ENCODE results near the gene ADAP1. TPM values are rescaled to one million over a fixed set of nuclear protein-coding genes. Genes with fewer than 3 reads are reported as not detected.
A peak's percentile ranks its signal among the peaks of the same experiment; 100 is the strongest.

ADAP1 gene
- total RNA-seq, 1 experiment from 2014 or later = 3.1 TPM

- intact Hi-C loops (cut with micrococcal nuclease; ENCODE audit: unreplicated experiment) (loop anchor here (2.0 to 5.0 kb wide), 2 partner anchors 72 to 149 kb away; no protein-coding TSS in a partner anchor), in situ Hi-C loops (cut with HindIII; ENCODE audit: low pct_unique_long_range_greater_than_20kb, low sequenced_read_pairs) (no loop called here)
- 0 out of 2 replicates have a peak overlapping the region, but pooled peaks have one; percentile 31 for H3K27ac ChIP-seq (ENCODE audit: low read length)
- no peak overlapping the region for H3K4me3 ChIP-seq (ENCODE audit: low read depth in 2 of 2, low read length in 2 of 2)
- H3K36me3 ChIP-seq (ENCODE audit: control insufficient read depth, insufficient read depth, low read length) = no peaks in the 10 kb centered on the region
- peak; percentile 70; the same call in 1 of the 2 replicates for TF ChIP-seq POLR2AphosphoS5 (IDR thresholded peaks at IDR 0.05; ENCODE audit: low read depth, low read length)
- TF ChIP-seq TCF7L2 (IDR thresholded peaks at IDR 0.05; ENCODE audit: low read depth, low read length) = no peak
- no peak for TF ChIP-seq SIN3A (IDR thresholded peaks at IDR 0.05; ENCODE audit: borderline replicate concordance, insufficient read depth, low read depth, low read length)
- TF ChIP-seq REST (IDR thresholded peaks at IDR 0.05; ENCODE audit: insufficient read depth in 1 of 2, low read depth in 2 of 2, low read length in 1 of 2) = peak in 1 of 2 experiments; percentile 75; a peak in 1 of 4 replicates
- TF ChIP-seq CTCF (IDR thresholded peaks at IDR 0.05) = peak; percentile 100
- DNase-seq (ENCODE audit: low read depth, low spot score) (peak; percentile 83), ATAC-seq (peak; percentile 94)
- BruUV-seq (replicated peaks) = no TSS peak
- no peaks in the 10 kb centered on the region for H3K27me3 ChIP-seq (ENCODE audit: control insufficient read depth, insufficient read depth, low read length)
- POLR2A ChIA-PET = interaction anchor here (0.5 to 0.7 kb wide), 2 partner anchors 92 to 146 kb away, joined by 5 to 6 read pairs; no protein-coding TSS in a partner anchor
- peaks cover 33% of the 10 kb centered on the region for H3K4me1 ChIP-seq (ENCODE audit: control insufficient read depth, insufficient read depth, low read length)
- CTCF ChIA-PET = interaction anchor here (0.6 to 4.5 kb wide), 14 partner anchors 9 to 356 kb away, joined by 3 to 49 read pairs (median 4); partner anchors contain the start of gene GPR146
- no peaks in the 10 kb centered on the region for H3K9me3 ChIP-seq (ENCODE audit: control insufficient read depth, insufficient read depth, low read depth, low read length)
Observed at GRCh38 chr7:992709-993607, 38.5 kb upstream of the ADAP1 start.

- ChIA-PET POLR2A (no interaction called here), CTCF (interaction anchor here (0.6 to 4.5 kb wide), 6 partner anchors 53 to 356 kb away, joined by 3 to 49 read pairs (median 6); partner anchors contain the start of gene GPR146)
- TF ChIP-seq POLR2AphosphoS5 (IDR thresholded peaks at IDR 0.05; ENCODE audit: low read depth, low read length) (no peak), CTCF (IDR thresholded peaks at IDR 0.05) (no peak), TCF7L2 (IDR thresholded peaks at IDR 0.05; ENCODE audit: low read depth, low read length) (no peak), SIN3A (IDR thresholded peaks at IDR 0.05; ENCODE audit: borderline replicate concordance, insufficient read depth, low read depth, low read length) (no peak), REST (IDR thresholded peaks at IDR 0.05; ENCODE audit: insufficient read depth in 1 of 2, low read depth in 2 of 2, low read length in 1 of 2) (no peak)
- Histone ChIP-seq H3K36me3 (ENCODE audit: control insufficient read depth, insufficient read depth, low read length) (no peaks in the 10 kb centered on the region), H3K4me1 (ENCODE audit: control insufficient read depth, insufficient read depth, low read length) (peaks cover 43% of the 10 kb centered on the region), H3K27ac (ENCODE audit: low read length) (no peak overlapping the region), H3K4me3 (ENCODE audit: low read depth in 2 of 2, low read length in 2 of 2) (no peak overlapping the region), H3K9me3 (ENCODE audit: control insufficient read depth, insufficient read depth, low read depth, low read length) (no peaks in the 10 kb centered on the region), H3K27me3 (ENCODE audit: control insufficient read depth, insufficient read depth, low read length) (no peaks in the 10 kb centered on the region)
- BruUV-seq (replicated peaks) = no TSS peak
- ATAC-seq (no peak), DNase-seq (ENCODE audit: low read depth, low spot score) (no peak)
- in situ Hi-C loops (cut with HindIII; ENCODE audit: low pct_unique_long_range_greater_than_20kb, low sequenced_read_pairs) (no loop called here), intact Hi-C loops (cut with micrococcal nuclease; ENCODE audit: unreplicated experiment) (loop anchor here (2.0 to 5.0 kb wide), 2 partner anchors 73 to 150 kb away; no protein-coding TSS in a partner anchor)
Observed at GRCh38 chr7:991729-992656, 37.5 kb upstream of the ADAP1 start.
